Neural crest cell (in vitro differentiated cells): ENCODE measurements around the gene DHODH. TPM values are rescaled to one million over a fixed set of nuclear protein-coding genes. Genes with fewer than 3 reads are reported as not detected.

Experiments
- DNase-seq: peaks from one replicate; pipeline ENCODE4 v3.0.0; 2021; ENCODE audit warnings: low read depth, mixed read lengths, low spot score
- H3K27ac Mint-ChIP-seq: one replicate; pipeline ENCODE4 v1.8.0; 2021; ENCODE audit warnings: mild to moderate bottlenecking, mixed read lengths; ENCODE audit not compliant: unreplicated experiment
- H3K27me3 Mint-ChIP-seq: 2 replicates; pipeline ENCODE4 v1.8.0; 2021; ENCODE audit warnings: low read depth, mild to moderate bottlenecking, mixed read lengths
- H3K36me3 Mint-ChIP-seq: 2 replicates; pipeline ENCODE4 v1.8.0; 2021; ENCODE audit warnings: low read depth, mild to moderate bottlenecking, mixed read lengths
- H3K4me1 Mint-ChIP-seq: 2 replicates; pipeline ENCODE4 v1.8.0; 2021; ENCODE audit warnings: mixed read lengths
- H3K4me3 Mint-ChIP-seq: one replicate; pipeline ENCODE4 v1.8.0; 2021; ENCODE audit warnings: mild to moderate bottlenecking, mixed read lengths
- H3K9me3 Mint-ChIP-seq: 2 replicates; pipeline ENCODE4 v1.8.0; 2021; ENCODE audit warnings: mixed read lengths
- CTCF ChIP-seq: fragments of 200-600 bp; sonication (generic); conservative IDR thresholded peaks from 2 replicates; pipeline ENCODE4 v1.5.0; 2021; ENCODE audit warnings: antibody characterized with exemption, mild to moderate bottlenecking
- total RNA-seq: library from RNA; stranded (reverse); gene quantifications from 2 replicates; pipeline ENCODE4 v1.2.1, GENCODE V29; 2021

DHODH gene
- total RNA-seq, 1 donor from 2014 or later = 16.1 TPM

- no peaks in the 10 kb centered on the region for H3K36me3 Mint-ChIP-seq
- no peak for DNase-seq
These were observed 51.9 kb downstream of the DHODH start for GRCh38 chr16:72060405-72060804.

GRCh38 chr16:72061564-72061963, 53.0 kb downstream of the DHODH start:
- H3K36me3 Mint-ChIP-seq = no peaks in the 10 kb centered on the region
- no peak for TF ChIP-seq CTCF
- no peak for DNase-seq
- H3K27ac Mint-ChIP-seq = no peak overlapping the region
- H3K27me3 Mint-ChIP-seq = no peaks in the 10 kb centered on the region
- no peak overlapping the region for H3K4me3 Mint-ChIP-seq
- H3K9me3 Mint-ChIP-seq = no peaks in the 10 kb centered on the region
- no peaks in the 10 kb centered on the region for H3K4me1 Mint-ChIP-seq

More at GRCh38 chr16:72060405-72060804, 51.9 kb downstream of the DHODH start:
- Mint-ChIP-seq H3K4me3 (no peak overlapping the region), H3K4me1 (no peaks in the 10 kb centered on the region), H3K27ac (no peak overlapping the region), H3K9me3 (no peaks in the 10 kb centered on the region), H3K27me3 (no peaks in the 10 kb centered on the region)
- TF ChIP-seq CTCF = no peak

- no peaks in the 10 kb centered on the region for H3K36me3 Mint-ChIP-seq
- H3K4me1 Mint-ChIP-seq = peaks cover 7% of the 10 kb centered on the region
- H3K27me3 Mint-ChIP-seq = no peaks in the 10 kb centered on the region
- no peaks in the 10 kb centered on the region for H3K9me3 Mint-ChIP-seq
- H3K4me3 Mint-ChIP-seq = no peak overlapping the region
- DNase-seq = no peak
- no peak overlapping the region for H3K27ac Mint-ChIP-seq
- TF ChIP-seq CTCF = no peak
These were observed 55.9 kb downstream of the DHODH start for GRCh38 chr16:72064361-72064894.

- no peak for DNase-seq
- H3K36me3 Mint-ChIP-seq = no peaks in the 10 kb centered on the region
- peak; percentile 68 for TF ChIP-seq CTCF
These were observed 58.2 kb downstream of the DHODH start for GRCh38 chr16:72066747-72067146.

GRCh38 chr16:72068930-72069329, 60.4 kb downstream of the DHODH start:
- Mint-ChIP-seq H3K4me1 (peaks cover 16% of the 10 kb centered on the region), H3K9me3 (peaks cover 3% of the 10 kb centered on the region), H3K36me3 (no peaks in the 10 kb centered on the region), H3K4me3 (no peak overlapping the region), H3K27me3 (no peaks in the 10 kb centered on the region), H3K27ac (no peak overlapping the region)
- no peak for TF ChIP-seq CTCF
- no peak for DNase-seq

More at GRCh38 chr16:72066747-72067146, 58.2 kb downstream of the DHODH start:
- Mint-ChIP-seq H3K4me1 (peaks cover 7% of the 10 kb centered on the region), H3K27me3 (no peaks in the 10 kb centered on the region), H3K9me3 (no peaks in the 10 kb centered on the region), H3K27ac (no peak overlapping the region), H3K4me3 (no peak overlapping the region)
